GM21717 (cell line): Measurements from ENCODE around the gene ORM2.
A peak's percentile ranks its signal among the peaks of the same experiment; 100 is the strongest.

Experiments
- ATAC-seq: cut with Tn5 transposase; IDR thresholded peaks from one replicate; pipeline ENCODE4 v1.9.1; 2021; ENCODE audit warnings: mild to moderate bottlenecking, moderate library complexity; ENCODE audit not compliant: unreplicated experiment

Gene ORM2

DNA sequence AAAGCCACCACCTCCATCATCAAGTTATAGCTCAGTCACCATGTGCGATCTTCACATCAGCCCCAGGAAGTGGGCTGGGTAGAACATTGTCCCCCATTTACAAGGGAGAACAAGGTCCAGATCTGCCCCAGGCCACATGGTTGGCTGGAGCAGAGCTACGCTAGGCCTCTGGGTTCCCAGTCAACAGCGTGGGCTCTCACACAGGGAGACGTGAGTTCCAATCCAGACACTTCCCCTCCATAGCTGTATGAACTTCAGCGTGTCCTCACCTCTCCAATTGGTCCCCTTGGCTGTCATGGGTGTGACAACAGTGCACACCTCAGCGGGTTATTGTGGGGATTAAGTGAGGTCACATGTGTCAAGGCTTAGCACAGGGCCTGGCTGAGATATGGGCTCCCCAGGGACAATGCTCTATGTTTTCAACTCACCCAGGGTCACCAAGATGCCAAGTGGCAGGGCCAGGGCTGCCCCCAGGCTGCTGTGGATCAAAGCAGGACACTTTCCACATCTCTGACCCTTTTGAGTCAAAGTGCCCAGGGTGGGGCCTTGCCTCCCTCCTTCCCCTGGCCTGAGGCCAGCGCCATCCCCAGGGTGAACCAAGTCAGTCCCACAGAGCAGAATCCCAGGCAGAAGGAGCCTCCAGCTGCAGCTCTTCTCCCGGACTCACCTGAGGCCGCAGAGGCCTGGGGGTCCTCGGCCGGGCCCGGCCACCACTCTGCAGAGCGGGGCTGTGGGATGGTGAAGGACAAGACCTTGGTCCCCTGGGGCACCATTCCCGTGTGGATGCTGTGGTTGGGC lies 38.3 kb downstream of the ORM2 start:
- ATAC-seq = no peak

DNA sequence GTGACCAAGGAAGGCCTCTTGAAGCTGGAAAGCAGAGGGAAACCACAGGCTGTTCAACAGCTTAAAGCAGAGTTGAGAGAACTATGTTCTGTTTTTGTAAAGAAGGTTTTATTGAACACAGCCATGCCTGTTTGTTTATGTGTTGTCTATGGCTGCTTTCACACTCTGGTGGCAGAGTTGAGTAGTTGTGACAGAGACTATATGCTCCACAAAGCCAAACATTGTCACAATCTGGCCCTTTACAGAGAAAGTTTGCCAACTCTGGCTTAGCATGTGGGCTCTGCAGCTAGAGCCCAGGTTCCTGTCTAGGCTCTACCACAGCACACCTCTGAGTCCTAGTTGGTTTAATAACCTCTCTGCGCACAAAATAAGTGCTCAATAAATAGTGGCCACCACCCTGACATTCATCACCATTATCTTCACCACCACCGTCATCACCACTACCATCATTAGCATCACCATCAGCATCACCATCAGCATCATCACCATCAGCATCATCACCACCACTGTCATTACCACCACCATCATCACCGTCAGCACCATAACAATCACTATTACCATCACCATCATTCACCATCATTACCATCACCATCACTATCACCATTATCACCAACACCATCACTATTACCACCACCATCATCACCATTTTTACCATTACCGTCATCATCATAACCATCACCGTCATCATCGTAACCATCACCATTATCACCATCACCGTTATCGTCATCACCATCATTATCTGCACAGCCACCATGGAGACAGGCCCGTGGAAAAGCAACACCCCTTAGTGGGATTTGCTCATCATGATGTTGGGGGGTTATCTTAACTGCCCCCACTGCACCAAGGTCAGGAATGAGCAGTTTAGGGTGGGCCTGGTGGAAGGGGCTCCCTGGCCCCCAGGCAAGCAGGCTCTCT lies 39.8 kb downstream of the ORM2 start:
- ATAC-seq = no peak

DNA sequence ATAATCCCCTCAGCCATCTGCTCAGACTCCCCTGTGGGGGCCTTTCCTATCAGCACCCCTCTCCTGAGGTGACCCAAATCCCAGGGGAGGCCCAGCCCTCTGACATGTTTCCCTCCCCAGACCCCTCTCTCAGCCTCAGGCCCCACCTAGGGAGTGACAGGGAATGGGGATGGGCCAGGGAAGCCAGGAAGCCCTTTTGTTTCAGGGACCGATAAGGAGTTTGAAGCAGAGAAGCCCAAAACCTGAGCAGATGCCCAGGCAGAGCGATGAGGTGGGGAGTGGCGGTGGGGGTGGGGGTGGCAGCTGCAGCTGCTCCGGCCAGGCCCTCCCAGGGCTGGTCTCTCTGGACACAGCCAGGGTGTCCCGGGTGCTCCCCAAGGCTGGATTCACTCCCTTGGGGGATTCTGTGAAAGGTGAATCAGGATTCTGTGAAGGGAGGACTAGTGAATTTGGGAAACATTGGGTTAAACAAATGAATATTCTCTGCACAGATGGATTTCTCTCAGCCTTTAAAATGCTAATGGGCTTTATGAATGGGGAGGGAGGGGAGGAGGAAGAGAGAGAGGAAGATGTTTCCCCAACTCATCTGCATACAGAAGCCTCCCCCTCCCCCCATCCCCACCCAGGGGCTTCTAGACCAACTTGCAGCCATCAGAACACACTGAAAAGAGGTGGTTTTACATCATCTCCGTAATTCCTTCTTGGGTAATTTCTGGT lies 40.7 kb downstream of the ORM2 start:
- no peak for ATAC-seq

DNA sequence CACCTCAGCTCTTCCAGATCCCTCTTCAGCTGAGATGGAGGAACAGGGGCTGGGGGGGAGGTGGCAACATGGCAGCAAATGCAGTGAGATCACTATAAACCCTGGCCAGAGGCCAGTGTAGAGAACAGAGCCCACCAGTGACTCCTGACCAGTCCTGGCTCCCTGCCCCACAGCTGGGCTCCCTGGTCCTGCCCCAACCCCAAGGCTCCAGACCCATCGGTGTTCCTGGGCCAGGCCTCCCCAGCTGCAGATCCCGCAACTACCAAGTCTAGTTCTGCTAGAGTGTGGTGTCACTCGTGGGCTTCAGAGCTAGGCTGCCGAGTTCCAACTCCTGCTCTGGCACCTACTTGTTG lies 41.3 kb downstream of the ORM2 start:
- ATAC-seq = no peak

DNA sequence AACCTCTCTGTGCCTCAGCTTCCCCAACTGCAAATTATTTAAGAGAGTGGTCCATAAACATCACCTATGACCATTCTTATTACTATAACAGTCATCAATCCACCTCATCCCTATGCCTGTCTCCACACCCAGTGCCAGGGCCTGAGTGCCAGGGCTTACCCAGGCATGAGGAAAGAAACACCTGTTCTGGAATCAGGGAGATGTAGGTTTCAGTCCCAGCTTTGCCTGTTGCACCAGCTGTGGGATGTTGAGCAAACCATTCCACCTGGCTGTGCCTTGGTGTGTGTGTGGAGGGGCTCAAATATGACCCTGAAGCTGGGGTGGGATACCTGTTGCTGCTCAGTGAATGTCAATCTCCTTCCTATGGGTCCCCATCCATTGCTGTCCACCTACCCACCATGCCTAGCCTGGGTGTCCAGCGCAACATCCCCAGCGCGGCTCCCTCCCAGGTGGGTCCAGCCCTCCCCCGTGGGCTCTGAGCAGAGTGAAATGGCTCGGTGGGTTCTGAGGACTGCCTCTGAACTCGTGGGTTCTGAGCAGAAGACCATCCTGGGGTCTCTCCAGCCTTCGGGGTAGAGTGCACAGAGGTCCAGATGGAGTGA lies 41.8 kb downstream of the ORM2 start:
- ATAC-seq = no peak

DNA sequence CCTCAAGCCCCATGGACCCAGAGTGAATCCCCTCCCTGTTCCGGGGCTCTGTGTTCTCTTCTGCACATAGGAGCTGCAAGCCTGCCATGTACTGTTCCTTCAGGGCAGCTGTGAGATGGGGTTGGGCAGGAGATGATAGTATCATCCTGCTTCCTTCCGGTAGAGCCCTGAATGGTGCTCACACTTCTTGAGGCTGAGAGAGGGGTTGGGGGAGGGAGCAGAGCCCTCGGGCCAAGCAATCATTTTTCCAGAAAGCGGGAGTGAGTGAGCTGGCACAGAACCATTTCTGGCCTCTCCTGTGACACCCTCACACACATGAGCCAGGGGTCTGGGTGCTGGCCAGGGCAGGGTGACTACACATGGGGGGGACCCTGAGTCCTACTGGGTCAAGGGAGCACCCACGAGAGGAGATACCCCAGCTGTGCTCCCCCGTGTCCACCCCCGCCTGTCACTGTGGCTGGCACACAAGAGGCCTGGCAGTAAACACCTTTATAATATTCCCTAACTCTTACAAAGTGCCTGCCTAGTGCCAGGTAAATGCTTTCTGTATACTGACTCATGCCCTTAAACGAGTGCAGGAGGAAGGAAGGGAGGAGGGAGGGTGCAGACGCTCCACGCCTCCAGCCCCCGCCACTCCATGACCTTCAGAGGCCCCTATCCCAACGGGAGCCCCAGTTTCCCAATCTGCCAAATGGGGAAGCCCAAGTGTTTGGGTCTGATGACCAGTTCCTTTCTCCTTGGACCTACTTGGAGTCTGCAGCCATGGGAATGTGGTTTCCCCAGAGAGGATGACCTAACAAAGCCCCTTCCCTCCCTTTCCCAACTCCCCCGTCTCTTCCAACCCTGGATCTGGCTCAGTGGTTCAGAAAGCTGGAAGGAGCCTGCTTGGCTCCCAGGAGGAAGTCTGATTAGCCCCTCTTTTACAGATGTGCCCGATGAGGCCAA lies 42.6 kb downstream of the ORM2 start:
- ATAC-seq = peak; percentile 33

DNA sequence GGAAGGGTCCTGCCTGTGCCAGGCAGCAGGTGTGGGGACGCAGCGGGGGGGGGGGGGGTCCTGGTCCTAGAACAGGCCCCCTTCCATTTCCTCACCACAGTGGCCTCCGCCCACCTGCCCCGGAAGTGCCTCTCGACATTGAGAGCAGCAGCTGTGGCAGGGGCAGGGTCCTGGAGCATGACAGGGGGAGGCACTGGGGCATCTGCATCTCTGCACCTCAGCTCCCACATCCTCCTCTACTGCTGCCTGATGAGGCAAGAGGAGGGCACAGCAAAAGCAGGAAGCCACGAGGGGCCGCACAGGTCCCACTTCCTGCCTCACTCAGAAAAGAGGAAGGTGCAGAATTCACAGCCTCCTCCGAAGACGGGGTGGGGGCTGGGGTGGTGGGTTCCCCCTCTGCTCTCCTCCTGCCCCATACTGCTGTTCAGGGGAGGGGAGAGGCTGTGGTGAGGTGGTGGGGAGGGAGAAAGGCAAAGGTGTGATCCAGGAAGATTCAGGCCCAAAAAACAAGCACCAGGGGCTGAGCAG lies 43.3 kb downstream of the ORM2 start:
- ATAC-seq = peak; percentile 90

DNA sequence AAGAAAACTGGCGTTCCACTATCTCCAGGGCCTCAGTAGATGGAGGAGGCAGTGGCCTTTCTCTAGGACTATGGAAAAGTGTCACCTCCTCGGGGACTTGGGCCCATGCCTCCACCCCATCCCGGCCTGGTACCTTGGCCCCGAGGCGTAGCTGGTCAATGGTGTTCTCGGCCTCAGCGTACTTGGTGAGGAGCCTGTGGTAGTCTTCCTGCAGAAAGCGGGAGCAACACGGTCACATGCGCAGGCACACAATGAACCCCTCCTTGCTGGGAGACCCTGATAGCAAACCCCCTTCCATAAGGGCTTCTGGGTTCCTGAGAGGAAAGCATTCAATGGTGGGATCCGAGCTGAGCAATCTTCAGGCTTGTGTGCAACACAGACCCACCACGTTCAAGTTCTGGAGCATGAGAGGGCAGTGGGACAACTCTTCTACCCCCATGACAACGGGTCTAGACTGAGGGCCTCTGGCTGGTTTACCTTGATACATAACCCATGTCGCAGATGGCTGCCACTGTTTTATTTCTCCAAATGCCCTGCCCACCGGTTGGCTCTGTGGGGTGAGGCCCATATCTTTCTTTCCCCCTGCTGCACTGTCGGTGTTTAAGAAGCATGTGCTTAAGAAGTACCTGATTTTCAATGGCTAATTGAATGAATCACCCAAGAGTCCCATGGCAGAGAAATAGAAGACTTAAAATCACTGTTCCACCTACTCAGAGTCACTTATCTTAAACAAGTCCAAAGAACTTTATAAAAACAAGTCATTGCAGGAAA lies 44.5 kb downstream of the ORM2 start:
- ATAC-seq = no peak

DNA sequence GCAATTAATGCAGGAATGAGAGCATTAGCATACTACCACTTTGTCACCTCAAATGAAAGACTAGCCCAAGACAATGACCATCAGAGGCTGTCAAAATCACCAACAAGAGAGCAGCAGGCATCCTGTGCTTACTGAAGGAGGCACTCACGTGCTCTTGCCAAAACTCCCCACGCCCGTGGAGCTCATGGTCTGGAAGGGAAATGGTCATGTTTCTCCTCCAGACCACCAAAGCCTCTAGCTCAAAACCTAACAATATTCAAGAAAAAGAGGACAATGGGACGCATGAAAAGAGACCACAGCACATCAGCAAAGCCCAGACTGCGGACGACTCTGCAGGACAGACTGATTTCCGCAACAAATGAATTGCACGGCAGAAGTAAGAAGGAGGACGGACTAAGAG lies 45.3 kb downstream of the ORM2 start:
- no peak for ATAC-seq

DNA sequence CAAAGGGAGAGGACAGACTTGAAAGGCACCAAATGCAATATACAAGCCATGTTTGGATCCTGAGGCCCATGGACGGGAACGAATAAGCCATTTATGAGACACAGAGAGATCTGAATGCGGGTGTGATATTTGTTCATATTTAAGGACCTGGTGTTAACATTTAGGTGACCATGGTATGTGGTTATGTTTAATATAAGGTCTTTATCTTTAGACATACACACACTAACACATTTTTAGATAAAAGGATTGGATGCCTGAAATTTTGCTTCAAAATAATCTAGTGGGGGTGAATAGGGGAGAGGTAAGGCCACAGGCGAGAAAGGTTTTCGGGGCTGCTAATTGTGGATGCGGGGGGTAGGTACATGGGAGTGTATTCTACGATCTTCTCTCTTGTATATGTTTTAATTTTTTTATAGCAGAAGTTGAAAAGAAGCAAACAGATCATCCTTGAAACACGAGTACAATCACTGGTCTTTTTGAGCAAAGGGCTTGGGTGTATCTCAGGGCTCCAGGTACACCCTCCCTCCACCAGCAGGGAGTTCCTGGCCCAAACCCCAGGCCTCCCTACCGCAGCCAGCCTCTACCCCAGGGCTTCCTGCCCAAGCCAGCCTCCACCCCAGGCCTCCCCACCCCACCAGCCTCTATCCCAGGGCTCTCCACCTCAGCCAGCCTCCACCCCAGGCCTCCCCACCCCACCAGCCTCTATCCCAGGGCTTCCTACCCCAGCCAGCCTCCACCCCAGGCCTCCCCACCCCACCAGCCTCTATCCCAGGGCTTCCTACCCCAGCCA lies 45.9 kb downstream of the ORM2 start:
- ATAC-seq = no peak

DNA sequence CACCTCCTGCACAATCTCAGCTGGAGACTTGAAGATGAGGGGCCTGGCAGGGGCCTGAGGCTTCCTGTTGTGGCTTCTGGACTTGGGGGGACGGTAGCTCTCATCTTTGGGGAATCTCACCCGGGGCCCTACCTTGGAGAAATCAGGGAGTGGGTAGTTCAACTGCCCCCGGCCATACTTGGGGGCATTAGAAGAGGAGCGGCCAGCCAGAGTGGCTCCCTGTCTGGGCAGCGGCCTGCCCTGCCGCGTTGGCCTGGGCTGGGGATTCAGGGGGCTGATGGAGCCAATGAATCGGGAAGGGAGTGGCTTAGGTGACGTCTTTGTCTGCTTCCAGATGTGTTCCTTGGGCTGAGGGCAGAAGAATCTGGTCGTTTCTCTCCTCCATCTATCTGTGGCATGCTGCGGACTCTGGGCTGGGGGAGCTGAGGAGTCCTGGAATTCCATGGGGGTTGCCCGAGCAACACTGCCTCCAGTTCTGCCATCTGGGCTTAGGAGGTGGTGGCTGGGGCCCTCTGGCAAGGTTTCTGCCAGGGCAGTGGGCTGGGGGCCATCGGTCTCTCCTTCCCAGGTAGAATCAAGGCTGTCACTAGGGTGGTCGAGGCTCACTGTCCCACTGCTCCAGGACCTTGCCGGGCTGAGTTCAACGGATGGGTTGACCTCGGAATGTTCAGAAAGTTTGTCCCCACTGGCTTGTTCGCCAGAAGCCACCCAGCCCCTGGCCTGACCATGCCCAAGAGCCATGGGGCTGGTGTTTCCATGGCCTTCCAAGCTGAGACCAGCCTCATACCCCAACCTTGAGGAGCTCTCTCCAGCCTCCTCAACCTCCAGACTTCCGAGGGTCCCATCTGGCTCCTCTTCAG lies 47.1 kb downstream of the ORM2 start:
- no peak for ATAC-seq

DNA sequence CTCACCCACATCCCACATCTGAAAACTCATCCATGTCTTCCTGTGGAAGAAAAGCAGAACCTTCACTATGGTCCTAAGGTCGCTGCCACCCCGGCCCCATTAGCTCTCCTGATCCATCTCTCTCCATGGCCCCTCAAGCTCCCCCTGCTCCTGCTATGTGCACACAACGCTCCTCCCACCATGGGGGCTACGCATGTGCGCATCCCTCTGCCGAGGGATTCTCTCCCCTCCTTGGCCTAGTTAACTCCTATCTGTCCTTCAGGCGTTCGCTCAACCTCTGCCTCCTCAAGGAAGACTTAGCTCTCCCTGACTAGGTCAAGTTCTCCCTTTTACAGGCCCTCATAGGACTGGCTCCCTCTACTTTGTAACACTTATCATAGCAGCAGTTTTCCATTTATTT lies 48.3 kb downstream of the ORM2 start:
- no peak for ATAC-seq

DNA sequence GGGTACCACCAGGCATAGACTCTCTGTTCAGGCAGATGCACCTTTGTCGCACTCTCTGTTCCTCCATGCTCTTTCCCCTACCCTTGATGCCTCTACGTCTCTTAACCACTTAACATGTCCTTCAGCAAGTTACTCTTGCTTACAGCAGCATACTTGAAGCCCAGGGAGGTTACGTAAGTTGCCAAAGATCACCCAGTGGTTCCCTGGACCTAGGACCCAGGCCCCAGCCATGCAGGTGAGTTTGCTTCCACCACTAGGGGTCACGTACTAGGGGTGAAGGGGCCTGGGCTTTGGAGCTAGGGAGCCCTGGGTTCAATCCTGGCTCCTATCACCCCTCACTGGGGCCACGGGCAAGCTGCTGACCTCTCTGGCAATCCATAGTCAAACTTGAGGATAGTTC lies 49.2 kb downstream of the ORM2 start:
- ATAC-seq = no peak
